Measurements from ENCODE around the gene KIF9.

- TF ChIP-seq, protein P1, sequence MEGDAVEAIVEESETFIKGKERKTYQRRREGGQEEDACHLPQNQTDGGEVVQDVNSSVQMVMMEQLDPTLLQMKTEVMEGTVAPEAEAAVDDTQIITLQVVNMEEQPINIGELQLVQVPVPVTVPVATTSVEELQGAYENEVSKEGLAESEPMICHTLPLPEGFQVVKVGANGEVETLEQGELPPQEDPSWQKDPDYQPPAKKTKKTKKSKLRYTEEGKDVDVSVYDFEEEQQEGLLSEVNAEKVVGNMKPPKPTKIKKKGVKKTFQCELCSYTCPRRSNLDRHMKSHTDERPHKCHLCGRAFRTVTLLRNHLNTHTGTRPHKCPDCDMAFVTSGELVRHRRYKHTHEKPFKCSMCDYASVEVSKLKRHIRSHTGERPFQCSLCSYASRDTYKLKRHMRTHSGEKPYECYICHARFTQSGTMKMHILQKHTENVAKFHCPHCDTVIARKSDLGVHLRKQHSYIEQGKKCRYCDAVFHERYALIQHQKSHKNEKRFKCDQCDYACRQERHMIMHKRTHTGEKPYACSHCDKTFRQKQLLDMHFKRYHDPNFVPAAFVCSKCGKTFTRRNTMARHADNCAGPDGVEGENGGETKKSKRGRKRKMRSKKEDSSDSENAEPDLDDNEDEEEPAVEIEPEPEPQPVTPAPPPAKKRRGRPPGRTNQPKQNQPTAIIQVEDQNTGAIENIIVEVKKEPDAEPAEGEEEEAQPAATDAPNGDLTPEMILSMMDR (IDR thresholded peaks at IDR 0.05), result no peak
- no peak for TF ChIP-seq POLR2A (IDR thresholded peaks at IDR 0.05)
Measured at GRCh38 chr3:47251689-47252088, 30.9 kb downstream of the KIF9 start.

Measured in lower leg skin (tissue), 3 donors.